ENCODE measurements around the gene GTF3C5.

DNA sequence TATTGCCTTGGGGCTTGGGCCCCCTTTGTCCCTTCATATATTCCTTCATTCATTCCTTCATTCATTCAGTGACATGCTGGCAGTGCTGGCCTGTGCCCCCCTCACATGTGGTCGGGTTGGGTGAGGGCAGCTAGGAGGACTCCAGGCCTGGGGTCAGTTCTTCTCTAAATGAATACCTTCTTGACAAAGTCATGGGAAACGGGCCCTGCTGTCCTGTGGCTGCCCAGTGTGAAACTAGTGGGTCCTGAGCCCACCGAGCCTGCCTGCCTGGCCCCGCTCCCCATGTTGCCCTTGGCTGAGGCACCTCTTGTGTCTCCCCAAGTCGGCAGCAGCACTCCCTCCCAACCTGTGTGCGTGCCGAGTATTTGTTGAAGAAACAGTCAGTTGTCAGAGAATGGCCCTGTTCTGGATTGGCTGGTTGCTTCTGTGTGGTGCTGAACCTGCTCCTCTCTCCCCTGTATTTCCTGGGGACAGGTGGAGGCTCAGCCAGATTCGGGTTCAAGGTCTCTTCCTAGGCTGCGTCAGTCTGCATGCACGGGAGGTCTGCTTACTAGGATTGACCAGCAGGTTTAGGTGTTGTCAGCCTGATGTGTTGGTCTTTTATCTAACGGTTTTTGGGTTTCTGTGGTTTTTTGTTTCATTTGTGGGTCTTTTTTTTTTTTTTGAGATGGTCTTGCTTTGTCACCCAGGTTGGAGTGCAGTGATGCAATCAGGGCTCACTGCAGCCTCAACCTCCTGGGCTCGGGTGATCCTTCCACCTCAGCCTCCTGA lies 27.9 kb downstream of the GTF3C5 start:
- TF ChIP-seq, protein P1, sequence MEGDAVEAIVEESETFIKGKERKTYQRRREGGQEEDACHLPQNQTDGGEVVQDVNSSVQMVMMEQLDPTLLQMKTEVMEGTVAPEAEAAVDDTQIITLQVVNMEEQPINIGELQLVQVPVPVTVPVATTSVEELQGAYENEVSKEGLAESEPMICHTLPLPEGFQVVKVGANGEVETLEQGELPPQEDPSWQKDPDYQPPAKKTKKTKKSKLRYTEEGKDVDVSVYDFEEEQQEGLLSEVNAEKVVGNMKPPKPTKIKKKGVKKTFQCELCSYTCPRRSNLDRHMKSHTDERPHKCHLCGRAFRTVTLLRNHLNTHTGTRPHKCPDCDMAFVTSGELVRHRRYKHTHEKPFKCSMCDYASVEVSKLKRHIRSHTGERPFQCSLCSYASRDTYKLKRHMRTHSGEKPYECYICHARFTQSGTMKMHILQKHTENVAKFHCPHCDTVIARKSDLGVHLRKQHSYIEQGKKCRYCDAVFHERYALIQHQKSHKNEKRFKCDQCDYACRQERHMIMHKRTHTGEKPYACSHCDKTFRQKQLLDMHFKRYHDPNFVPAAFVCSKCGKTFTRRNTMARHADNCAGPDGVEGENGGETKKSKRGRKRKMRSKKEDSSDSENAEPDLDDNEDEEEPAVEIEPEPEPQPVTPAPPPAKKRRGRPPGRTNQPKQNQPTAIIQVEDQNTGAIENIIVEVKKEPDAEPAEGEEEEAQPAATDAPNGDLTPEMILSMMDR (IDR thresholded peaks at IDR 0.05; ENCODE audit: low read depth, low read length, poor library complexity, severe bottlenecking): no peak
- no peak for TF ChIP-seq EZH2phosphoT487 (IDR thresholded peaks at IDR 0.05; ENCODE audit: borderline replicate concordance, low read length)

Data from DOHH2 (cell line).